HG03378 (cell line): Measurements from ENCODE around the gene C1QA.
"Not testable (repeated sequence)": the region's sequence is repeated elsewhere in the genome, so short reads cannot be mapped to it uniquely, and the experiment has no call there.

Experiments used
- ATAC-seq: cut with Tn5 transposase; IDR thresholded peaks from one replicate; pipeline ENCODE4 v1.9.1; 2021; ENCODE audit warnings: mild to moderate bottlenecking, moderate library complexity; ENCODE audit not compliant: unreplicated experiment

The C1QA gene

GRCh38 chr1:22639286-22639685 is 2.9 kb downstream of the C1QA start:
- ATAC-seq, result no peak

DNA sequence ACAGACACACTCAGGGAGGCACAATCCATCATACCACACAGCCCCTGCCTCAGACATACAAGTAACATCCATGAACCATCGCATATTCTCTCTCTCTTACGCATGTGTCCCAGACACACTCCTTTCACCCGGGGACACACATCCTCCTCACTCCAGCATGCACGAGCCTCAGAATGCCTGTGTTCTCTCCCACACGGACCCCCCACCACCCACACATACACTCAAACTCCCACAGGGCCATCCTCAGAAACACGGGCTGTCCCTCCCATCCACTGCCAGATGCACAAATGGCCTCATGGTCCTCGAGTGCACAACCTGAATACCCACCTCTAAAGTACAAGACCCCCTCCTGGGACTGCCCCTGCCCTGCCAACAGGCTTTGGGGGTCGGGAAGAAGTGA is 4.8 kb downstream of the C1QA start:
- no peak for ATAC-seq

- no peak for ATAC-seq
Measured at GRCh38 chr1:22641906-22642636, 5.6 kb downstream of the C1QA start.

DNA sequence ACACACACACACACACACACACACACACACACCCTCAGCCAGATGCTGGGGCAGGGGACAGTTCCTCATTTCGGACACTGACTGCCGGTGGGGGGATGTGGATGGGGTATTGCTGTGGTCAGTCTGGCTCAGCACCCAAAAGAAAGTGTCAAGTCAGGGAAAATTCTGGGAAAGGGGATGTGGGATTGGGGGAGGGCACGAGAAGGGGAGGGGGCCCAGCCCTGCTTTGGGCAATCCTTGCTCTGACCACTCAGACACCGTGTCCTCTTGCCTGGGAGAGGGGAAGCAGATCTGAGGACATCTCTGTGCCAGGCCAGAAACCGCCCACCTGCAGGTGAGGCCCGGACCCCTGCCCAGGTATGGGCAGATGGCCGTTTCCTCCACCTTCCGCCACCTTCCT is 7.0 kb downstream of the C1QA start, which contains the start of gene C1QC:
Gene C1QC, plus strand, starts transcription at position 253 of the 400 bp plus-strand sequence. CDS start 391 bp downstream, outside the sequence.
- ATAC-seq, result no peak

DNA sequence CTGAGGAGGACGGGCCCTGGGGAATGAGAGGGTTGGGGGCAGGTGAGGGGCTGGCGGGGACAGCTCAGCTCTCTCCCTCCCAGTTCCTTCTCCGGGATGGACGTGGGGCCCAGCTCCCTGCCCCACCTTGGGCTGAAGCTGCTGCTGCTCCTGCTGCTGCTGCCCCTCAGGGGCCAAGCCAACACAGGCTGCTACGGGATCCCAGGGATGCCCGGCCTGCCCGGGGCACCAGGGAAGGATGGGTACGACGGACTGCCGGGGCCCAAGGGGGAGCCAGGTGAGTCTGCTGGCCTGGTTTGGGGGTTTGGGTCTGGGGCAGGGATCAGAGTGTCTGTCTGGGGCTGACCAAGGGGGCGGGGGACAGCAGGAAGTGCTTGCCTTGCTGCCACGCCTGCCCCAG is 7.5 kb downstream of the C1QA start:
- no peak for ATAC-seq

GRCh38 chr1:22645931-22646330 is 9.5 kb downstream of the C1QA start:
- no peak for ATAC-seq

DNA sequence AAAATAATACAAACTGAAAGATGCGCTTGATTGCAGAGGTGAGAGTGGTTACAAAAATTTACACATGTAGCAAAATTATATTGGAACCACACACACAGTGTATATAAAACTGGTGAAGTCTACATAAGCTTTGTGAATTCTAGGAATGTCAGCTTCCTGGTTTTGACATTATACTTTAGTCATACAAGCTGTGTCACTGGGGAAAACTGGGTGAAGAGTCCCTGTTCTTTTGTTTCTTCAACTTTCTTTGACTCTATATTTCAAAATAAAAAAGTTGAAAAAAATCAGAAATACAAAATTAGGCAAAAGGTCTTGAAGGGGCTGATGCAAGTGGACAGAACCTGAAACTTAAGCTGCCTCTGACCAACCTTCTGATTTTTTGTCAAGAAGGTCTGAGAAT is 10.0 kb downstream of the C1QA start:
- ATAC-seq, result no peak

GRCh38 chr1:22650089-22650693 is 13.8 kb downstream of the C1QA start:
- ATAC-seq, result no peak

- ATAC-seq, result no peak
Measured at GRCh38 chr1:22651941-22652856, 15.8 kb downstream of the C1QA start.

DNA sequence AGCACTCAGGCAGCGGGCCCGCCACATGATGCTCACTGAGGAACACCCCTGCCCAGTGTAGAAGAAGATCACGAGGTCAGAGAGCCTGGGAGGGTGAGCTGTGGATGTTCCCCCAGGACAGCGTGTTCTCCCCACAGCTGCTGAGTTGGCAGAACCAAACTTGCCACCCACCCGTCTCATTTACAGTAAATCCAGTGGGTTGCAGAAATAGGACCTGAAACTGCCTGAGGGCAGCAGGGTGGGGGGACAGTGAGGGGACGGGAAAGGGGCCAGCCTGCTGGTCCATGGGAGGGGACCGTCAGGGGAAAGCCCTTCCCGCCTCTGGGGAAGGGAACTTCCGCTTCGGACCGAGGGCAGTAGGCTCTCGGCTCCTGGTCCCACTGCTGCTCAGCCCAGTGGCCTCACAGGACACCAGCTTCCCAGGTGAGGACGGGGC is 16.5 kb downstream of the C1QA start, which contains the start of gene C1QB:
Gene C1QB, plus strand, starts transcription at position 356 of the 436 bp plus-strand sequence. CDS start 6,227 bp downstream, outside the sequence.
- no peak for ATAC-seq

DNA sequence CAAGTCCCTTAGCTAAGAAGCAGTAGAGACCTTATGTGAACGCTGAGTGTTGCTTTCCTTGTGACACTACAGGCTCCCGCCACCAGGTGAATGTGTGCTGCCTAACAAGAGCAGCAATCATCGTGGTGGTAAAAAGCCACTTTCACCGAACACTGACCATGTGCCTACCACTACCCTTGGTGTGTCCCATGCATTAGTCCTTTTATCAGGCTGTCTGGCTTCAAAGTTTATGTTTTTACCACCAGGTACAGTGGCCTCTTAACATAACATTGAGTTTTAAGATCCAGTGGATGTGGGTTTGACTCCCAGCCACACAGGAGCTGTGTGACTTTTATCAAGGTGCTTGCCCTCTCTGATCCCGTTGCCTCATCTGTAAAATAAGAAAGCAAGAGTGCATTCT is 18.3 kb downstream of the C1QA start:
- ATAC-seq, result no peak

DNA sequence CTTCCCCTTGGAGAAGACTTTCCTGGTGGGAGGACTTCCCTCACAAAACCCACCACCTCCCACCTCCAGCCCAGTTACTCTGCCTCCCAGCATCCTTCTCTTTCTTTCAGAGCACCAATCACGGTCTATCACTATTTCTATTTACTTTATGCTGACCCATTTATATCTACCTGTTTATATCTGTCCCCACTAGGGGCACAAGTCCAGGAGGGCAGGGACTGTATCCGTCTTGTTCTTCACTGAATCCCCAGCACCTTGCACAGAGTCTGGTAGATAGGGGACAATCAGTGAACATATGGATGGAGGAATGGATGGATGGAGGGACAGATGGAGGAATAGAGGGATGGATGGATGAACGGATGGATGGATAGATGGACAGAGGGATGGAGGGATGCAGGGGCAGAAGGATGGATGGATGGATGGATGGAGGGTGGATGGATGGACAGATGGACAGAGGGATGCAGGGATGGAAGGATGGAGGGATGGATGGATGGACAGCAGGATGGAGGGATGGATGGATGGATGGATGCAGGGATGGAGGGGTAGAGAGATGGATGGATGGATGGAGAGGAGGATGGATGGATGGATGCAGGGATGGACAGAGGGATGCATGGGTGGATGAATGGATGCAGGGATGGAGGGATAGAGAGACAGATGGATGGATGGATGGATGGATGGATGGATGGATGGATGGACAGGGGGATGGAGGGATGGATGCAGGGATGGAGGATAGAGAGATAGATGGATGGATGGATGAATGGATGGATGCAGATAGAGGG is 22.1 kb downstream of the C1QA start:
- ATAC-seq, result no peak

- no peak for ATAC-seq
Measured at GRCh38 chr1:22660716-22661241, 24.4 kb downstream of the C1QA start.

GRCh38 chr1:22661880-22662279 is 25.5 kb downstream of the C1QA start:
- no peak for ATAC-seq

DNA sequence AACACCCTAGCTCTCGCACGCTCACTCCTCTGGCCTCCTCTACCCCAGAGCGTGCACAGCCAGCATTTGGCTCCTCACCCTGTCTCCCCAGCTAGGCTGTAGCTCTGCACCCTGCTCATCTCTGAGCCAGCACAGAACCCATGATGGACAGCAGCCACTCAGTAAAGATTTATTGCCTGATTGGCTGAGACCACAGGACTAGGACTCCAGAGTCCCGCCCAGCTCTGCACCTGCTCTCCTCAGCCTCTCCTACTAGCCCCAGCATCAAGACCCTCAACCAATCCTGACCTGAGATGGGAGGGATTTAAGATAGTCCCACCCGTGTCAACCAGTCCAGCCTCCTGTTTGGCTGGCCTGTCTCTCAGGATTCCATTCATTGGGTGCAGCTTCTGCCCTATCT is 25.9 kb downstream of the C1QA start:
- ATAC-seq, result no peak

DNA sequence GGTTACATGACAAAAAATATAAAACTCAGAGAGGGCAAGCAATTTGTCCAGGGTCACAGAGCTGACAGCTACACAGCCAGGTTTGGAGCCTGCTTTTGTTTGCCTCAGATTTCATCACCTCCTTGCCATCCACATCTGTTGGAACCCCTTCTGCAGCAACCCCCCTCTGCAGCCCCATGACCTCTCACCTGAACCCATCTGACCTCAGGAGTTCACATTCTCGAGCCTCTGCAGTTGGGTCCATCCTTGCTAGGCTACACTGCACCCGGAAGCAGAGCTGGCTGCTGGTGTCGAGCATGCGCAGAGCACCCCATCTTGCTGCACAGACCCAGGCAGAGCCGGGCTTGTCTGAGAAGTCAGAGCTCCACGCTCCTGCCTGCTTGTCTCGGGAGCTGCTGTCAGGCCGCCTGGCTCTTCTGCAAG is 26.6 kb downstream of the C1QA start:
- ATAC-seq, result no peak

- ATAC-seq, result no peak
Measured at GRCh38 chr1:22665752-22666151, 29.3 kb downstream of the C1QA start.

DNA sequence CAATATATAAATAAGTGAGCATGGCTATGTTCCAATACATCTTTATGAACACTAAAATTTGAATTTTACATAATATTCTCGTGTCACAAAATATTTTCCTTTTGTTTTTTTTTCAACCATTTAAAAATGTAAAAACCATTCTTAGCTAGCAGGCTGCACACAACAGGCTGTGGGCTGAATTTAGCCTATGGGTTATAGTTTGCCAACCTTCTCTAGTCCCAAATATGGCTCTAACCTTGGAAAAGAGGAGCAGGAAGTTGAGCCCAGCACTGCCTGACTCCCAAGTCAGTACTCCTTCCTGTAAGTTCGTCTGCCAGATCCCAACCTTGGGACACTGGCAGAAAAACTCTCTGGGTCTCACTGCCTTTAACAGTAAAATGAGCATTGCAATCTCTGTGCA is 30.0 kb downstream of the C1QA start:
- no peak for ATAC-seq

DNA sequence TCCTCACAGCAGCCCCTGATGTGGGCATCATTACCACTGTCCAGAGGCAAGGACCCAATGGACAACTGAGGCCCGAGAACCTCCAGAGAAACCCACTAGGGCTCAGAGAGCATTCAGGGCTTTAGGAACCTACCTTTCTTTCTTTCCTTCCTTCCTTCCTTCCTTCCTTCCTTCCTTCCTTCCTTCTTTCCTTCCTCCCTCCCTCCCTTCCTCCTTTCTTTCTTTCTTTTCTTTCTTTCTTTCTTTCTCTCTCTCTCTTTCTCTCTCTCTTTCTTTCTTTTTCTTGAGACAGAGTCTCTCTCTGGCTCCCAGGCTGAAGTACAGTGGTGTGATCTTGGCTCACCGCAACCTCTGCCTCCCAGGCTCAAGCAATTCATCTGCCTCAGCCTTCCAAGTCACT is 32.4 kb downstream of the C1QA start:
- not testable (repeated sequence) for ATAC-seq

DNA sequence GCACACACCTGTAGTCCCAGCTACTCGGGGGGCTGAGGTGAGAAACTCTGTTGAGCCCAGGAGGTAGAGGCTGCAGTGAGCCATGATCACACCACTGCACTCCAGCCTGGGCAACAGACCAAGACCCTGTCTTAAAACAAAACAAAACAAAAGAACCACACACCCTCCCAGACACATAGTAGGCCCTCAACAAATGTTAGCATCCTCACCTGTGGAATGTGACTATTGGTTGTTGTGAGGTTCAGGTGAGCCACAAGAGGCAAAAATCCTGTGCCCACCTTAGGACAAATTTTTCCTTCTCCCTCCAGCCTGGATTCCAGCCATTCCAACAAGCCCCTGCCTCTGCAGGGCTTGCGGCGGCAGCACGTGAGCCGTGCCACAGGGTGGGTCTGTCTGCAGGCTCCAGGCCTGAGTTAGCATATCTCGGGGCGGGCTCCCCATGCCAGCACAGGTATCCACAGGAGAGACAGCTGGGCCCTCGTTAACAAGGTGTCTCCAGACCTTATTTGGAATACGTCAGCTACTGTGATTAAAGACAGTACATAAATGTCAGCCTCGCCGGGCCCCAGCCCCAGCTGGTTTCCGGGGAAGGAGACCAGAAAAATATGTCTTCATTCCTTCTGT is 34.0 kb downstream of the C1QA start:
- ATAC-seq, result no peak
